H9 (cell line): ENCODE data around the gene THTPA. TPM values are rescaled to one million over a fixed set of nuclear protein-coding genes. Genes with fewer than 3 reads are reported as not detected.

Experiments
- DNase-seq: peaks from one replicate; pipeline ENCODE4 v3.0.0-alpha.2; 2017
- H2AFZ ChIP-seq: one replicate; pipeline ENCODE4 v1.6.1; 2013; ENCODE audit warnings: mild to moderate bottlenecking, low read length, control low read depth, moderate library complexity
- H2AK5ac ChIP-seq: 2 replicates; pipeline ENCODE4 v1.6.1; 2013; ENCODE audit warnings: low read length, control low read depth, mixed read lengths; ENCODE audit not compliant: insufficient read length
- H2BK120ac ChIP-seq: one replicate; pipeline ENCODE4 v1.6.1; 2013; ENCODE audit warnings: low read depth, mild to moderate bottlenecking, low read length, control low read depth, inconsistent platforms; ENCODE audit not compliant: poor library complexity, severe bottlenecking
- H2BK12ac ChIP-seq: 2 replicates; pipeline ENCODE4 v1.6.1; 2013; ENCODE audit warnings: low read length, control low read depth, mixed read lengths, low read depth; ENCODE audit not compliant: insufficient read length
- H2BK15ac ChIP-seq: 2 replicates; pipeline ENCODE4 v1.6.1; 2013; ENCODE audit warnings: low read depth, low read length, control low read depth
- H2BK20ac ChIP-seq: one replicate; pipeline ENCODE4 v1.6.1; 2013; ENCODE audit warnings: low read depth, mild to moderate bottlenecking, low read length, control low read depth, inconsistent platforms; ENCODE audit not compliant: poor library complexity, severe bottlenecking
- H2BK5ac ChIP-seq: 2 replicates; pipeline ENCODE4 v1.6.1; 2013; ENCODE audit warnings: low read length, control low read depth, mixed read lengths; ENCODE audit not compliant: insufficient read length
- H3K14ac ChIP-seq: 2 replicates; pipeline ENCODE4 v1.6.1; 2013; ENCODE audit warnings: low read length, control low read depth; ENCODE audit not compliant: insufficient read depth
- H3K18ac ChIP-seq: 2 replicates; pipeline ENCODE4 v1.6.1; 2013; ENCODE audit warnings: low read depth, mild to moderate bottlenecking, mixed read lengths, low read length, control low read depth; ENCODE audit not compliant: insufficient read length
- H3K23ac ChIP-seq: 2 replicates; pipeline ENCODE4 v1.6.1; 2013; ENCODE audit warnings: low read length, control low read depth, mixed read lengths, low read depth; ENCODE audit not compliant: insufficient read length
- H3K23me2 ChIP-seq: 2 replicates; pipeline ENCODE4 v1.6.1; 2013; ENCODE audit warnings: low read depth, mild to moderate bottlenecking, mixed read lengths, low read length, control low read depth; ENCODE audit not compliant: insufficient read length, poor library complexity, severe bottlenecking
- H3K27ac ChIP-seq: 2 replicates; pipeline ENCODE4 v1.5.1; 2013; ENCODE audit warnings: low read length, control low read depth, mixed read lengths, low read depth; ENCODE audit not compliant: insufficient read length
- H3K27me3 ChIP-seq: 2 replicates; pipeline ENCODE4 v1.6.1; 2013; ENCODE audit warnings: low read length, control low read depth, inconsistent platforms; ENCODE audit not compliant: insufficient read depth
- H3K4ac ChIP-seq: 2 replicates; pipeline ENCODE4 v1.6.1; 2013; ENCODE audit warnings: low read depth, mild to moderate bottlenecking, control low read depth, inconsistent platforms, low read length, moderate library complexity
- H3K4me1 ChIP-seq: 2 replicates; pipeline ENCODE4 v1.6.1; 2013; ENCODE audit warnings: low read length, control low read depth, inconsistent platforms; ENCODE audit not compliant: insufficient read depth
- H3K4me2 ChIP-seq: 2 replicates; pipeline ENCODE4 v1.6.1; 2013; ENCODE audit warnings: low read length, control low read depth, mixed read lengths; ENCODE audit not compliant: insufficient read length, insufficient read depth
- H3K56ac ChIP-seq: 2 replicates; pipeline ENCODE4 v1.6.1; 2013; ENCODE audit warnings: low read depth, mild to moderate bottlenecking, mixed read lengths, low read length, control low read depth; ENCODE audit not compliant: insufficient read length
- H3K79me1 ChIP-seq: 2 replicates; pipeline ENCODE4 v1.6.1; 2013; ENCODE audit warnings: low read depth, mild to moderate bottlenecking, moderate library complexity, low read length, control low read depth, inconsistent platforms; ENCODE audit not compliant: insufficient read depth, poor library complexity, severe bottlenecking
- H3K79me2 ChIP-seq: 2 replicates; pipeline ENCODE4 v1.6.1; 2013; ENCODE audit warnings: low read length, control low read depth, inconsistent platforms; ENCODE audit not compliant: insufficient read depth
- H3K9ac ChIP-seq: 2 replicates; pipeline ENCODE4 v1.6.1; 2013; ENCODE audit warnings: low read length, control low read depth, mixed read lengths; ENCODE audit not compliant: insufficient read length; ENCODE audit errors: extremely low read depth
- H3K9me3 ChIP-seq: one replicate; pipeline ENCODE4 v1.6.1; 2013; ENCODE audit warnings: low read depth, low read length, inconsistent platforms; ENCODE audit not compliant: control insufficient read depth
- H3T11ph ChIP-seq: one replicate; pipeline ENCODE4 v1.6.1; 2013; ENCODE audit warnings: mild to moderate bottlenecking, low read length, control low read depth, inconsistent platforms
- H4K20me1 ChIP-seq: one replicate; pipeline ENCODE4 v1.6.1; 2013; ENCODE audit not compliant: control insufficient read depth, insufficient read length, insufficient read depth
- H4K5ac ChIP-seq: 2 replicates; pipeline ENCODE4 v1.6.1; 2013; ENCODE audit warnings: low read depth, mild to moderate bottlenecking, mixed read lengths, low read length, control low read depth; ENCODE audit not compliant: insufficient read length
- H4K8ac ChIP-seq: replicated peaks from 2 replicates; pipeline ENCODE4 v1.6.1; 2013; ENCODE audit warnings: low read length, control low read depth, mixed read lengths, low read depth; ENCODE audit not compliant: insufficient read length
- H4K91ac ChIP-seq: 2 replicates; pipeline ENCODE4 v1.6.1; 2013; ENCODE audit warnings: low read depth, mild to moderate bottlenecking, moderate library complexity, mixed read lengths, low read length, control low read depth; ENCODE audit not compliant: insufficient read length
- H3K27ac Mint-ChIP-seq, 3 experiments: 2 replicates in 2 of 3; 3 replicates in 1 of 3; pipeline ENCODE4 v1.8.0; 2020 to 2021; ENCODE audit warnings: mixed read lengths in 3 of 3, mild to moderate bottlenecking in 1 of 3, moderate library complexity in 1 of 3
- H3K27me3 Mint-ChIP-seq: 2 replicates; pipeline ENCODE4 v1.8.0; 2021; ENCODE audit warnings: low read depth, mild to moderate bottlenecking, moderate library complexity, mixed read lengths
- H3K36me3 Mint-ChIP-seq, 3 experiments: 2 replicates in 2 of 3; 3 replicates in 1 of 3; pipeline ENCODE4 v1.8.0; 2020 to 2021; ENCODE audit warnings: low read depth in 3 of 3, mixed read lengths in 3 of 3; ENCODE audit not compliant: insufficient read depth in 1 of 3
- H3K4me1 Mint-ChIP-seq, 2 experiments: 2 replicates each; pipeline ENCODE4 v1.8.0; 2020; ENCODE audit warnings: mixed read lengths in 2 of 2
- H3K4me3 Mint-ChIP-seq, 2 experiments: 2 replicates in 1 of 2; 3 replicates in 1 of 2; pipeline ENCODE4 v1.8.0; 2020 to 2021; ENCODE audit warnings: mild to moderate bottlenecking in 2 of 2, mixed read lengths in 2 of 2, moderate library complexity in 1 of 2
- H3K9me3 Mint-ChIP-seq, 2 experiments: 2 replicates in 1 of 2; 3 replicates in 1 of 2; pipeline ENCODE4 v1.8.0; 2020; ENCODE audit warnings: mild to moderate bottlenecking in 2 of 2, mixed read lengths in 2 of 2, moderate library complexity in 1 of 2
- CTCF ChIP-seq: fragments of 200-600 bp; sonication (generic); conservative IDR thresholded peaks from 3 replicates; pipeline ENCODE4 v1.8.0; 2021; ENCODE audit warnings: antibody characterized with exemption, mild to moderate bottlenecking
- WGBS: extraction: QIAGEN DNeasy Blood & Tissue Kit; methylation state at CpG from one replicate; pipeline ENCODE4 v1.1.7; 2013; ENCODE audit warnings: missing lambda C conversion rate, low lambda C conversion rate, mixed read lengths; ENCODE audit not compliant: insufficient read length; ENCODE audit errors: extremely low coverage; 5-methylcytosine and 5-hydroxymethylcytosine counted together
- total RNA-seq: library from RNA; stranded (reverse); gene quantifications from 2 replicates; pipeline ENCODE4 v1.2.1, GENCODE V29; 2021

Gene THTPA
- total RNA-seq, 1 experiment from 2014 or later: 15.6 TPM

DNA sequence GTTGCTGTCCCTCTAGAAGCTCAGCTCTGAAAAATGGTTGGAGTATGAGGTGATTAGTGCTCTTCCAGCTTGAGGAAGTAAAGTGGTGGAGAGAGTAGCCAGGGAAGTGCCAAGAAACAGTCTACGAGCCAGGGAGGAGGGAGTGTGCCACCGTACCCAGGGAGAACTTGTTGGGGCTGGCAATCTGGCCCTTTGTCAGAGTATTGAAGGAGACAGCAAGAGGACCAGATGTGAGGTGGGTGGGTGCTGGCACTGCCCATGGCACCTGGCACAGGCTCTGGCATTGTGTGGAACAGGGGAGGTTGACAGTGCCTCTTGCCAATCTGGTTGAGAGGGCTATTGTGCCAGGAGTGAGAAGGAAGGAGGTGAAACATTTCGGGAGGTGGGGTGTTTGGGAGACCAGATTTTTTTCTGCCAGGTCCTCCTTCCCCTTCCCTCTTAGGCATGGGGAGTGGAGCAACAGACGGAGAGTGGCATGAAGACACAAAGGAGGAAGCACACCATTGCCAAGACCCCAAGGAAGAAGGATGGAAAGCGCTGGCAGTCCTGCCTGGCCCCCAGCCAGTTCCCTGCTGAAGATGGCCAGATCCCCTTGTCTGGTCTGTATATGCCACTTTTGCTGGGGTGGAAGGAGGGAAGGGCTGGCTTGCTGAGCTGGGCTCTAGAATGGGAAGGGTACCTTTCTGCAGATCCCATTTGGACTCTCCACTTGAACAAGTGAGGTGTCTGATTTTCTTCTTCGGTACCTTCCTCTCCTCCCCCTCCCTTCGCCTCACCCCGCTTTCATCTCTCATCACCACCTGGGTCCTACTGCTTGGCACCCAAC is 42.0 kb upstream of the THTPA start:
- H3K23me2 ChIP-seq: peaks cover 3% of the 10 kb centered on the region
- no peak overlapping the region for H2AK5ac ChIP-seq
- H3K4me2 ChIP-seq: no peak overlapping the region
- no peaks in the 10 kb centered on the region for H3K9me3 Mint-ChIP-seq
- no peaks in the 10 kb centered on the region for H3K9me3 ChIP-seq
- H2BK12ac ChIP-seq: no peak overlapping the region
- H2BK20ac ChIP-seq: no peak overlapping the region
- peaks cover 0 to 2% (median 0%) of the 10 kb centered on the region in 3 experiments; a peak in 1 of 7 replicates for H3K36me3 Mint-ChIP-seq
- H2BK15ac ChIP-seq: no peak overlapping the region
- TF ChIP-seq CTCF: no peak
- peak; percentile 9 for DNase-seq
- no peak overlapping the region for H3K18ac ChIP-seq
- H3K79me2 ChIP-seq: no peaks in the 10 kb centered on the region
- H4K91ac ChIP-seq: no peak overlapping the region
- H3K4me1 Mint-ChIP-seq: peaks cover 19 to 33% of the 10 kb centered on the region in 2 experiments
- H4K5ac ChIP-seq: no peak overlapping the region
- no peaks in the 10 kb centered on the region for H3K79me1 ChIP-seq
- no peak overlapping the region for H3K23ac ChIP-seq
- no peak overlapping the region for H3K4me3 Mint-ChIP-seq
- peak overlapping the region in 2 of 3 experiments; percentile 8 to 15; a peak in 1 of 7 replicates for H3K27ac Mint-ChIP-seq
- no peaks in the 10 kb centered on the region; the same call in 1 of the 2 replicates for H3K27me3 ChIP-seq
- no peak overlapping the region for H3K9ac ChIP-seq
- WGBS: no CpG with 5 or more reads among the region's 8 CpGs
- no peak overlapping the region for H2AFZ ChIP-seq
- H3K27me3 Mint-ChIP-seq: peaks cover 20% of the 10 kb centered on the region
- H3K14ac ChIP-seq: peak overlapping the region; percentile 31; the same call in 1 of the 2 replicates
- peaks cover 13% of the 10 kb centered on the region for H3K4me1 ChIP-seq
- no peak overlapping the region for H3K4ac ChIP-seq
- H3K27ac ChIP-seq: no peak overlapping the region
- H3T11ph ChIP-seq: no peak overlapping the region
- no peak overlapping the region for H3K56ac ChIP-seq
- H4K8ac ChIP-seq: no peak overlapping the region
- H4K20me1 ChIP-seq: no peaks in the 10 kb centered on the region
- H2BK5ac ChIP-seq: no peak overlapping the region
- H2BK120ac ChIP-seq: no peak overlapping the region
